ENCODE results near the gene VAPB. TPM values are rescaled to one million over a fixed set of nuclear protein-coding genes. Genes with fewer than 3 reads are reported as not detected.

VAPB gene
- total RNA-seq (2021; fragmentation: NEBNext Ultra II Directional; extraction: Animal tissue kit (Norgen Biotek cat#: 25700)): 10 to 100 TPM; 48.9 to 57.4 (median 54.5) TPM
- long read RNA-seq, full-length matches to known transcripts: 28 of 30 reads
- long read RNA-seq, partial matches to known transcripts: 0 of 30 reads
- long read RNA-seq, other reads (novel, unspliced or antisense): 2 of 30 reads

- peak within 1 kb of the TSS; percentile 95 for H3K4me3 Mint-ChIP-seq
- peaks cover 9% of the 10 kb centered on the region for H3K9me3 Mint-ChIP-seq
- peaks cover 28% of the 10 kb centered on the region for H3K36me3 Mint-ChIP-seq (ENCODE audit: low read depth)
- no peaks in the 10 kb centered on the region; the same call in 1 of the 2 replicates for H3K27me3 Mint-ChIP-seq (ENCODE audit: insufficient read depth)
- peak; percentile 88 for DNase-seq
- H3K4me1 Mint-ChIP-seq (ENCODE audit: low read depth): peaks cover 42% of the 10 kb centered on the region
- no peak for TF ChIP-seq CTCF (IDR thresholded peaks at IDR 0.05)
- H3K27ac Mint-ChIP-seq: peak within 1 kb of the TSS; percentile 94
Measured at GRCh38 chr20:58388882-58389323, at the start of gene VAPB. TSS of gene VAPB (plus strand) at chr20:58389229. CDS start at chr20:58389460, 231 bp downstream.

GRCh38 chr20:58339741-58340140 lies 49.3 kb upstream of the VAPB start:
- no peak for TF ChIP-seq CTCF (IDR thresholded peaks at IDR 0.05)
- no peaks in the 10 kb centered on the region for H3K9me3 Mint-ChIP-seq
- H3K36me3 Mint-ChIP-seq (ENCODE audit: low read depth): peaks cover 43% of the 10 kb centered on the region
- DNase-seq: no peak
- no peaks in the 10 kb centered on the region for H3K27me3 Mint-ChIP-seq (ENCODE audit: insufficient read depth)
- peaks cover 60% of the 10 kb centered on the region for H3K4me1 Mint-ChIP-seq (ENCODE audit: low read depth)
- H3K4me3 Mint-ChIP-seq: no peak overlapping the region
- H3K27ac Mint-ChIP-seq: peak overlapping the region; percentile 12; the same call in 1 of the 2 replicates

- peak overlapping the region; percentile 85 for H3K27ac Mint-ChIP-seq
- no peaks in the 10 kb centered on the region for H3K9me3 Mint-ChIP-seq
- H3K36me3 Mint-ChIP-seq (ENCODE audit: low read depth): peaks cover 43% of the 10 kb centered on the region
- H3K4me3 Mint-ChIP-seq: peak overlapping the region; percentile 57; the same call in 1 of the 2 replicates
- no peak for DNase-seq
- peaks cover 64% of the 10 kb centered on the region for H3K4me1 Mint-ChIP-seq (ENCODE audit: low read depth)
- H3K27me3 Mint-ChIP-seq (ENCODE audit: insufficient read depth): no peaks in the 10 kb centered on the region
- TF ChIP-seq CTCF (IDR thresholded peaks at IDR 0.05): no peak
Measured at GRCh38 chr20:58340151-58340550, 48.9 kb upstream of the VAPB start.

- peak; percentile 5 for DNase-seq
- Mint-ChIP-seq H3K36me3 (ENCODE audit: low read depth) (peaks cover 50% of the 10 kb centered on the region), H3K9me3 (no peaks in the 10 kb centered on the region), H3K27me3 (ENCODE audit: insufficient read depth) (no peaks in the 10 kb centered on the region), H3K4me1 (ENCODE audit: low read depth) (peaks cover 71% of the 10 kb centered on the region), H3K27ac (peak overlapping the region; percentile 85), H3K4me3 (peak overlapping the region; percentile 57)
- TF ChIP-seq CTCF (IDR thresholded peaks at IDR 0.05): no peak
Measured at GRCh38 chr20:58340853-58341252, 48.2 kb upstream of the VAPB start.

GRCh38 chr20:58342104-58342945 lies 46.7 kb upstream of the VAPB start:
- H3K36me3 Mint-ChIP-seq (ENCODE audit: low read depth): peaks cover 59% of the 10 kb centered on the region
- no peak for TF ChIP-seq CTCF (IDR thresholded peaks at IDR 0.05)
- DNase-seq: peak; percentile 73
- no peaks in the 10 kb centered on the region for H3K9me3 Mint-ChIP-seq
- peak overlapping the region; percentile 85 for H3K27ac Mint-ChIP-seq
- H3K4me1 Mint-ChIP-seq (ENCODE audit: low read depth): peaks cover 80% of the 10 kb centered on the region
- H3K4me3 Mint-ChIP-seq: peak overlapping the region; percentile 57
- H3K27me3 Mint-ChIP-seq (ENCODE audit: insufficient read depth): no peaks in the 10 kb centered on the region
